Heart right ventricle (tissue), 16 donors: Measurements from ENCODE around the gene ACBD4. TPM values are rescaled to one million over a fixed set of nuclear protein-coding genes. Genes with fewer than 3 reads are reported as not detected.

ENCODE experiments used
- ATAC-seq, 8 donors: fragments of 200-7000 bp; cut with Tn5 transposase; one replicate each; pipeline ENCODE4 v1.9.1; 2020; ENCODE audit warnings: mild to moderate bottlenecking in 8 of 8, moderate library complexity in 8 of 8, moderate number of reproducible peaks in 1 of 8
- DNase-seq, 2 donors: peaks; one replicate each; pipeline ENCODE4 v3.0.0-alpha.2; 2020
- H3K27ac ChIP-seq, 10 donors: fragments of 200-600 bp; sonication (generic) in 2 of 10; one replicate each; pipeline versions ENCODE4 v1.5.0 to v1.8.0; 2020 to 2022; ENCODE audit warnings: mild to moderate bottlenecking in 3 of 10
- H3K27me3 ChIP-seq, 7 donors: fragments of 200-600 bp; one replicate each; pipeline ENCODE4 v1.8.0; 2021 to 2022; ENCODE audit warnings: mild to moderate bottlenecking in 2 of 7
- H3K36me3 ChIP-seq, 9 donors: fragments of 200-600 bp; sonication (generic) in 1 of 9; one replicate each; pipeline versions ENCODE4 v1.5.0 to v1.8.0; 2020 to 2022; ENCODE audit warnings: mild to moderate bottlenecking in 2 of 9
- H3K4me1 ChIP-seq, 9 donors: fragments of 200-600 bp; sonication (generic) in 1 of 9; one replicate each; pipeline versions ENCODE4 v1.5.0 to v1.8.0; 2020 to 2022; ENCODE audit warnings: mild to moderate bottlenecking in 4 of 9
- H3K4me3 ChIP-seq, 10 donors: fragments of 200-600 bp; sonication (generic) in 2 of 10; one replicate each; pipeline versions ENCODE4 v1.5.0 to v1.8.0; 2020 to 2022; ENCODE audit warnings: mild to moderate bottlenecking in 7 of 10, moderate library complexity in 2 of 10
- H3K9me3 ChIP-seq, 11 donors: fragments of 200-600 bp in 10 of 11; sonication (generic) in 2 of 11; one replicate each; pipeline versions ENCODE4 v1.5.0 to v1.8.0; 2013 to 2022; ENCODE audit warnings: mild to moderate bottlenecking in 2 of 11, control low read depth in 1 of 11, moderate library complexity in 1 of 11
- WGBS, 2 donors: extraction: QIAGEN DNeasy Blood & Tissue Kit; methylation state at CpG; one replicate each; pipeline ENCODE4 v1.1.7; 2013; ENCODE audit warnings: inconsistent platforms in 1 of 2; 5-methylcytosine and 5-hydroxymethylcytosine counted together
- intact Hi-C, 10 donors: fragments of 100-400 bp; cut with DNase I; formaldehyde crosslinking; loops; one replicate each; pipeline versions ENCODE4 v1.11.1 to v1.14.2; 2022
- polyA plus RNA-seq, 2 donors: library from polyadenylated mRNA; stranded (reverse); fragments of 200-250 nt; gene quantifications; one replicate each; pipeline ENCODE4 v1.2.3, GENCODE V29; 2013
- total RNA-seq, 10 donors: library from RNA; stranded (reverse); fragmentation: NEBNext Ultra II Directional in 3 of 10; extraction: Animal tissue kit (Norgen Biotek cat#: 25700) in 3 of 10; gene quantifications; one replicate each; pipeline versions ENCODE4 v1.2.1 to v1.2.4, GENCODE V29; 2021 to 2023
- TF ChIP-seq, protein P1 (sequence below), 9 donors: fragments of 200-600 bp; sonication (generic) in 2 of 9; IDR thresholded peaks; one replicate each; pipeline versions ENCODE4 v1.5.0 to v1.8.0; 2021 to 2022; ENCODE audit warnings: antibody characterized with exemption in 9 of 9, mild to moderate bottlenecking in 5 of 9, moderate library complexity in 1 of 9
- donor health status: Arrhythmogenic right ventricular cardiomyopathy.
- donor health status: ischemic (EF 13 %, LVEDD 7.1; RV severe dilation, severe dysfunction).
- donor health status: healthy with polysubstance abuse.
- donor health status: DM: no; HTN: yes; CAD: no.
- donor health status: DM: no; HTN: no; CAD: no.
- donor health status: ischemic (EF 25% LVEDD 6.9; RV normal size, moderate dysfunction).
- donor health status: ischemic (EF 25% LVEDD 5.7; RV mildly dilated, moderate dysfunction).
- donor health status: healthy.
- donor health status: DM: yes; HTN: yes; CAD: no.
- donor health status: Ischemic cardiomyopathy.
- donor health status: ischemic (EF 35%, LVEDD 5.7; RV mildly dilated, moderate dysfunction).
- donor health status: nonischemic (EF 11% LVEDD 7.7; RV severe dilation, severe dysfunction).
- donor health status: DM: yes; HTN: yes; CAD: no.
- donor health status: PGD.
- donor health status: ischemic (EF 29% LVEDD 5.4; RV normal size, mild dysfunction).
- donor health status: nonischemic (EF 23%, LVEDD 6.1; RV moderate dilation, normal function).

The ACBD4 gene
- total and polyA plus RNA-seq, 12 donors, result 4.2 to 16.7 (median 7.3) TPM

- 89 to 93% methylated on average over 8 of the region's 8 CpGs for WGBS, 2 donors
- Histone ChIP-seq H3K4me1 (peaks cover 10 to 32% (median 27%) of the 10 kb centered on the region in 9 donors), H3K36me3 (peaks cover 0 to 45% (median 0%) of the 10 kb centered on the region in 9 donors), H3K27me3 (peaks cover 0 to 10% (median 0%) of the 10 kb centered on the region in 7 donors), H3K9me3 (no peaks in the 10 kb centered on the region), H3K27ac (no peak overlapping the region), H3K4me3 (no peak overlapping the region)
- ATAC-seq (no peak), DNase-seq (no peak)
- TF ChIP-seq, protein P1, sequence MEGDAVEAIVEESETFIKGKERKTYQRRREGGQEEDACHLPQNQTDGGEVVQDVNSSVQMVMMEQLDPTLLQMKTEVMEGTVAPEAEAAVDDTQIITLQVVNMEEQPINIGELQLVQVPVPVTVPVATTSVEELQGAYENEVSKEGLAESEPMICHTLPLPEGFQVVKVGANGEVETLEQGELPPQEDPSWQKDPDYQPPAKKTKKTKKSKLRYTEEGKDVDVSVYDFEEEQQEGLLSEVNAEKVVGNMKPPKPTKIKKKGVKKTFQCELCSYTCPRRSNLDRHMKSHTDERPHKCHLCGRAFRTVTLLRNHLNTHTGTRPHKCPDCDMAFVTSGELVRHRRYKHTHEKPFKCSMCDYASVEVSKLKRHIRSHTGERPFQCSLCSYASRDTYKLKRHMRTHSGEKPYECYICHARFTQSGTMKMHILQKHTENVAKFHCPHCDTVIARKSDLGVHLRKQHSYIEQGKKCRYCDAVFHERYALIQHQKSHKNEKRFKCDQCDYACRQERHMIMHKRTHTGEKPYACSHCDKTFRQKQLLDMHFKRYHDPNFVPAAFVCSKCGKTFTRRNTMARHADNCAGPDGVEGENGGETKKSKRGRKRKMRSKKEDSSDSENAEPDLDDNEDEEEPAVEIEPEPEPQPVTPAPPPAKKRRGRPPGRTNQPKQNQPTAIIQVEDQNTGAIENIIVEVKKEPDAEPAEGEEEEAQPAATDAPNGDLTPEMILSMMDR (IDR thresholded peaks at IDR 0.05), result no peak
- intact Hi-C loops, result loop anchor here in 1 of 10 donors (10.0 kb wide), 1 partner anchor 345 kb away; no protein-coding TSS in a partner anchor
These were observed 15.5 kb upstream of the ACBD4 start for GRCh38 chr17:45119964-45120363.

- no peaks in the 10 kb centered on the region for H3K9me3 ChIP-seq
- no peak overlapping the region for H3K4me3 ChIP-seq
- DNase-seq (no peak), ATAC-seq (no peak)
- 89 to 90% methylated on average over 19 to 22 of the region's 22 CpGs for WGBS, 2 donors
- TF ChIP-seq, protein P1 (IDR thresholded peaks at IDR 0.05), result no peak
- intact Hi-C loops, result loop anchor here in 1 of 10 donors (10.0 kb wide), 1 partner anchor 346 kb away; no protein-coding TSS in a partner anchor
- H3K27ac ChIP-seq, result no peak overlapping the region
- H3K36me3 ChIP-seq, result peaks cover 0 to 43% (median 0%) of the 10 kb centered on the region in 9 donors
- peaks cover 0 to 10% (median 0%) of the 10 kb centered on the region in 7 donors for H3K27me3 ChIP-seq
- peaks cover 10 to 32% (median 27%) of the 10 kb centered on the region in 9 donors for H3K4me1 ChIP-seq
These were observed 14.9 kb upstream of the ACBD4 start for GRCh38 chr17:45120558-45120957.

DNA sequence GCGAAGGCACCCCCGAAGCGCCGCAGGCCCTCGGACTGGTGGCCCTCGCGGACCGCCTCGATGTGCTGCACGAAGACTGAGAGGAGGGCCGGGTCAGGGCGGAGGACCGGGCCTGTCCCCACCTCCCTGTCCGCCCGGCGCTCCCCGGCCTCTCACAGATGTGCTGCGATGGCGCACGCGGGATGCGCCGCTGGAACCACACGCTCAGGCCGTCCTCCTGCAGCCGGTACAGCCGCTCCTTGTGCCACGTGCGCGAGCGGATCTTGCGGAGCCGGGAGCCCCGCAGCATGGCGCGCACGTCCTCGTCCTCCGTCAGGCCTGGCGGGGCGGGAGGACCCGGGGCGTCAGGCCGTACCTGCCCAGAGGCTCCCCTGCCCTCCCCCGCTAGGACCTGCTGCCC lies 14.4 kb upstream of the ACBD4 start:
- Histone ChIP-seq H3K4me3 (no peak overlapping the region), H3K27me3 (peaks cover 0 to 10% (median 0%) of the 10 kb centered on the region in 7 donors), H3K36me3 (peaks cover 0 to 43% (median 0%) of the 10 kb centered on the region in 9 donors), H3K27ac (no peak overlapping the region), H3K9me3 (no peaks in the 10 kb centered on the region), H3K4me1 (peaks cover 10 to 32% (median 27%) of the 10 kb centered on the region in 9 donors)
- DNase-seq (no peak), ATAC-seq (peak in 1 of 8 donors; percentile 10)
- intact Hi-C loops, result loop anchor here in 1 of 10 donors (10.0 kb wide), 1 partner anchor 346 kb away; no protein-coding TSS in a partner anchor
- TF ChIP-seq, protein P1 (IDR thresholded peaks at IDR 0.05), result no peak
- 72 to 73% methylated on average over 37 to 45 of the region's 45 CpGs for WGBS, 2 donors

- peak overlapping the region in 4 of 10 donors; percentile 3 to 83 (median 29) for H3K27ac ChIP-seq
- H3K4me1 ChIP-seq, result peaks cover 22 to 52% (median 44%) of the 10 kb centered on the region in 9 donors
- peaks cover 0 to 10% (median 0%) of the 10 kb centered on the region in 7 donors for H3K27me3 ChIP-seq
- no peak for DNase-seq
- TF ChIP-seq, protein P1 (IDR thresholded peaks at IDR 0.05), result no peak
- H3K9me3 ChIP-seq, result no peaks in the 10 kb centered on the region
- H3K36me3 ChIP-seq, result peaks cover 0 to 27% (median 0%) of the 10 kb centered on the region in 9 donors
- no peak overlapping the region for H3K4me3 ChIP-seq
- no peak for ATAC-seq
- WGBS, 2 donors, result 92 to 94% methylated on average over 6 of the region's 6 CpGs
- intact Hi-C loops, result loop anchor here in 1 of 10 donors (10.0 kb wide), 1 partner anchor 348 kb away; no protein-coding TSS in a partner anchor
These were observed 12.3 kb upstream of the ACBD4 start for GRCh38 chr17:45123076-45123770.
